Fibroblast of upper back skin (primary cell): Measurements from ENCODE around the gene OR2F1.
A peak's percentile ranks its signal among the peaks of the same experiment; 100 is the strongest.

ENCODE experiments used
- DNase-seq: peaks from one replicate; pipeline ENCODE4 v3.0.0-alpha.2; 2013

The OR2F1 gene

GRCh38 chr7:143954544-143954943 is at the start of gene OR2F1:
OR2F1 (plus strand) TSS chr7:143954844; CDS start chr7:143959971, 5,127 bp downstream.
- DNase-seq, result no peak

- no peak for DNase-seq
Observed at GRCh38 chr7:143905509-143905908, 49.1 kb upstream of the OR2F1 start.

GRCh38 chr7:143906151-143906550 is 48.5 kb upstream of the OR2F1 start:
- no peak for DNase-seq

- DNase-seq, result no peak
Observed at GRCh38 chr7:143906895-143907294, 47.7 kb upstream of the OR2F1 start.

- no peak for DNase-seq
Observed at GRCh38 chr7:143908120-143908519, 46.5 kb upstream of the OR2F1 start.

- peak; percentile 31 for DNase-seq
Observed at GRCh38 chr7:143909863-143910262, 44.8 kb upstream of the OR2F1 start.

- no peak for DNase-seq
Observed at GRCh38 chr7:143910473-143911248, 44.0 kb upstream of the OR2F1 start.

- DNase-seq, result no peak
Observed at GRCh38 chr7:143913945-143914615, 40.6 kb upstream of the OR2F1 start.

GRCh38 chr7:143914938-143915652 is 39.5 kb upstream of the OR2F1 start:
- no peak for DNase-seq

GRCh38 chr7:143924851-143925250 is 29.8 kb upstream of the OR2F1 start:
- DNase-seq, result no peak

GRCh38 chr7:143929224-143929920 is 25.3 kb upstream of the OR2F1 start:
- DNase-seq, result no peak

- DNase-seq, result no peak
Observed at GRCh38 chr7:143931739-143932138, 22.9 kb upstream of the OR2F1 start.

GRCh38 chr7:143934526-143935325 is 19.9 kb upstream of the OR2F1 start, which contains the start of gene OR2F2:
OR2F2 (plus strand) TSS chr7:143935233; CDS start chr7:143935233, 0 bp downstream.
- peak; percentile 71 for DNase-seq

- peak; percentile 69 for DNase-seq
Observed at GRCh38 chr7:143936087-143937009, 18.3 kb upstream of the OR2F1 start.

GRCh38 chr7:143938379-143939243 is 16.0 kb upstream of the OR2F1 start:
- no peak for DNase-seq

GRCh38 chr7:143945423-143945822 is 9.2 kb upstream of the OR2F1 start:
- no peak for DNase-seq

- no peak for DNase-seq
Observed at GRCh38 chr7:143947111-143947510, 7.5 kb upstream of the OR2F1 start.

GRCh38 chr7:143948733-143949132 is 5.9 kb upstream of the OR2F1 start:
- DNase-seq, result no peak

- peak; percentile 15 for DNase-seq
Observed at GRCh38 chr7:143953421-143953820, 1.2 kb upstream of the OR2F1 start.

GRCh38 chr7:143954135-143954534 is 509 bp upstream of the OR2F1 start:
- no peak for DNase-seq
